H9 (cell line): ENCODE results near the gene PUM1. TPM values are rescaled to one million over a fixed set of nuclear protein-coding genes. Genes with fewer than 3 reads are reported as not detected.
A peak's percentile ranks its signal among the peaks of the same experiment; 100 is the strongest.

Experiments
- DNase-seq: peaks from one replicate; pipeline ENCODE4 v3.0.0-alpha.2; 2017
- H2AFZ ChIP-seq: one replicate; pipeline ENCODE4 v1.6.1; 2013; ENCODE audit warnings: mild to moderate bottlenecking, low read length, control low read depth, moderate library complexity
- H2AK5ac ChIP-seq: 2 replicates; pipeline ENCODE4 v1.6.1; 2013; ENCODE audit warnings: low read length, control low read depth, mixed read lengths; ENCODE audit not compliant: insufficient read length
- H2BK120ac ChIP-seq: one replicate; pipeline ENCODE4 v1.6.1; 2013; ENCODE audit warnings: low read depth, mild to moderate bottlenecking, low read length, control low read depth, inconsistent platforms; ENCODE audit not compliant: poor library complexity, severe bottlenecking
- H2BK12ac ChIP-seq: 2 replicates; pipeline ENCODE4 v1.6.1; 2013; ENCODE audit warnings: low read length, control low read depth, mixed read lengths, low read depth; ENCODE audit not compliant: insufficient read length
- H2BK15ac ChIP-seq: 2 replicates; pipeline ENCODE4 v1.6.1; 2013; ENCODE audit warnings: low read depth, low read length, control low read depth
- H2BK20ac ChIP-seq: one replicate; pipeline ENCODE4 v1.6.1; 2013; ENCODE audit warnings: low read depth, mild to moderate bottlenecking, low read length, control low read depth, inconsistent platforms; ENCODE audit not compliant: poor library complexity, severe bottlenecking
- H2BK5ac ChIP-seq: 2 replicates; pipeline ENCODE4 v1.6.1; 2013; ENCODE audit warnings: low read length, control low read depth, mixed read lengths; ENCODE audit not compliant: insufficient read length
- H3K14ac ChIP-seq: 2 replicates; pipeline ENCODE4 v1.6.1; 2013; ENCODE audit warnings: low read length, control low read depth; ENCODE audit not compliant: insufficient read depth
- H3K18ac ChIP-seq: 2 replicates; pipeline ENCODE4 v1.6.1; 2013; ENCODE audit warnings: low read depth, mild to moderate bottlenecking, mixed read lengths, low read length, control low read depth; ENCODE audit not compliant: insufficient read length
- H3K23ac ChIP-seq: 2 replicates; pipeline ENCODE4 v1.6.1; 2013; ENCODE audit warnings: low read length, control low read depth, mixed read lengths, low read depth; ENCODE audit not compliant: insufficient read length
- H3K23me2 ChIP-seq: 2 replicates; pipeline ENCODE4 v1.6.1; 2013; ENCODE audit warnings: low read depth, mild to moderate bottlenecking, mixed read lengths, low read length, control low read depth; ENCODE audit not compliant: insufficient read length, poor library complexity, severe bottlenecking
- H3K27ac ChIP-seq: 2 replicates; pipeline ENCODE4 v1.5.1; 2013; ENCODE audit warnings: low read length, control low read depth, mixed read lengths, low read depth; ENCODE audit not compliant: insufficient read length
- H3K27me3 ChIP-seq: 2 replicates; pipeline ENCODE4 v1.6.1; 2013; ENCODE audit warnings: low read length, control low read depth, inconsistent platforms; ENCODE audit not compliant: insufficient read depth
- H3K4ac ChIP-seq: 2 replicates; pipeline ENCODE4 v1.6.1; 2013; ENCODE audit warnings: low read depth, mild to moderate bottlenecking, control low read depth, inconsistent platforms, low read length, moderate library complexity
- H3K4me1 ChIP-seq: 2 replicates; pipeline ENCODE4 v1.6.1; 2013; ENCODE audit warnings: low read length, control low read depth, inconsistent platforms; ENCODE audit not compliant: insufficient read depth
- H3K4me2 ChIP-seq: 2 replicates; pipeline ENCODE4 v1.6.1; 2013; ENCODE audit warnings: low read length, control low read depth, mixed read lengths; ENCODE audit not compliant: insufficient read length, insufficient read depth
- H3K56ac ChIP-seq: 2 replicates; pipeline ENCODE4 v1.6.1; 2013; ENCODE audit warnings: low read depth, mild to moderate bottlenecking, mixed read lengths, low read length, control low read depth; ENCODE audit not compliant: insufficient read length
- H3K79me1 ChIP-seq: 2 replicates; pipeline ENCODE4 v1.6.1; 2013; ENCODE audit warnings: low read depth, mild to moderate bottlenecking, moderate library complexity, low read length, control low read depth, inconsistent platforms; ENCODE audit not compliant: insufficient read depth, poor library complexity, severe bottlenecking
- H3K79me2 ChIP-seq: 2 replicates; pipeline ENCODE4 v1.6.1; 2013; ENCODE audit warnings: low read length, control low read depth, inconsistent platforms; ENCODE audit not compliant: insufficient read depth
- H3K9ac ChIP-seq: 2 replicates; pipeline ENCODE4 v1.6.1; 2013; ENCODE audit warnings: low read length, control low read depth, mixed read lengths; ENCODE audit not compliant: insufficient read length; ENCODE audit errors: extremely low read depth
- H3K9me3 ChIP-seq: one replicate; pipeline ENCODE4 v1.6.1; 2013; ENCODE audit warnings: low read depth, low read length, inconsistent platforms; ENCODE audit not compliant: control insufficient read depth
- H3T11ph ChIP-seq: one replicate; pipeline ENCODE4 v1.6.1; 2013; ENCODE audit warnings: mild to moderate bottlenecking, low read length, control low read depth, inconsistent platforms
- H4K20me1 ChIP-seq: one replicate; pipeline ENCODE4 v1.6.1; 2013; ENCODE audit not compliant: control insufficient read depth, insufficient read length, insufficient read depth
- H4K5ac ChIP-seq: 2 replicates; pipeline ENCODE4 v1.6.1; 2013; ENCODE audit warnings: low read depth, mild to moderate bottlenecking, mixed read lengths, low read length, control low read depth; ENCODE audit not compliant: insufficient read length
- H4K8ac ChIP-seq: replicated peaks from 2 replicates; pipeline ENCODE4 v1.6.1; 2013; ENCODE audit warnings: low read length, control low read depth, mixed read lengths, low read depth; ENCODE audit not compliant: insufficient read length
- H4K91ac ChIP-seq: 2 replicates; pipeline ENCODE4 v1.6.1; 2013; ENCODE audit warnings: low read depth, mild to moderate bottlenecking, moderate library complexity, mixed read lengths, low read length, control low read depth; ENCODE audit not compliant: insufficient read length
- H3K27ac Mint-ChIP-seq, 3 experiments: 2 replicates in 2 of 3; 3 replicates in 1 of 3; pipeline ENCODE4 v1.8.0; 2020 to 2021; ENCODE audit warnings: mixed read lengths in 3 of 3, mild to moderate bottlenecking in 1 of 3, moderate library complexity in 1 of 3
- H3K27me3 Mint-ChIP-seq: 2 replicates; pipeline ENCODE4 v1.8.0; 2021; ENCODE audit warnings: low read depth, mild to moderate bottlenecking, moderate library complexity, mixed read lengths
- H3K36me3 Mint-ChIP-seq, 3 experiments: 2 replicates in 2 of 3; 3 replicates in 1 of 3; pipeline ENCODE4 v1.8.0; 2020 to 2021; ENCODE audit warnings: low read depth in 3 of 3, mixed read lengths in 3 of 3; ENCODE audit not compliant: insufficient read depth in 1 of 3
- H3K4me1 Mint-ChIP-seq, 2 experiments: 2 replicates each; pipeline ENCODE4 v1.8.0; 2020; ENCODE audit warnings: mixed read lengths in 2 of 2
- H3K4me3 Mint-ChIP-seq, 2 experiments: 2 replicates in 1 of 2; 3 replicates in 1 of 2; pipeline ENCODE4 v1.8.0; 2020 to 2021; ENCODE audit warnings: mild to moderate bottlenecking in 2 of 2, mixed read lengths in 2 of 2, moderate library complexity in 1 of 2
- H3K9me3 Mint-ChIP-seq, 2 experiments: 2 replicates in 1 of 2; 3 replicates in 1 of 2; pipeline ENCODE4 v1.8.0; 2020; ENCODE audit warnings: mild to moderate bottlenecking in 2 of 2, mixed read lengths in 2 of 2, moderate library complexity in 1 of 2
- CTCF ChIP-seq: fragments of 200-600 bp; sonication (generic); conservative IDR thresholded peaks from 3 replicates; pipeline ENCODE4 v1.8.0; 2021; ENCODE audit warnings: antibody characterized with exemption, mild to moderate bottlenecking
- WGBS: extraction: QIAGEN DNeasy Blood & Tissue Kit; methylation state at CpG from one replicate; pipeline ENCODE4 v1.1.7; 2013; ENCODE audit warnings: missing lambda C conversion rate, low lambda C conversion rate, mixed read lengths; ENCODE audit not compliant: insufficient read length; ENCODE audit errors: extremely low coverage; 5-methylcytosine and 5-hydroxymethylcytosine counted together
- total RNA-seq: library from RNA; stranded (reverse); gene quantifications from 2 replicates; pipeline ENCODE4 v1.2.1, GENCODE V29; 2021

PUM1 gene
- total RNA-seq, 1 experiment from 2014 or later, result 164 TPM

- peak overlapping the region in 2 of 3 experiments; percentile 37 to 83; a peak in 3 of 7 replicates for H3K27ac Mint-ChIP-seq
- H4K91ac ChIP-seq, result no peak overlapping the region
- peaks cover 17% of the 10 kb centered on the region for H3K27me3 Mint-ChIP-seq
- no peak overlapping the region for H4K8ac ChIP-seq
- H3K4me2 ChIP-seq, result no peak overlapping the region
- no peak overlapping the region for H3K18ac ChIP-seq
- no peak overlapping the region for H4K5ac ChIP-seq
- no peak for TF ChIP-seq CTCF
- H3K23ac ChIP-seq, result no peak overlapping the region
- H3K14ac ChIP-seq, result no peak overlapping the region
- no peak overlapping the region for H3K4me3 Mint-ChIP-seq
- H3K4me1 ChIP-seq, result no peaks in the 10 kb centered on the region; the same call in 1 of the 2 replicates
- no peak overlapping the region for H3K9ac ChIP-seq
- no peak overlapping the region for H3K4ac ChIP-seq
- no peaks in the 10 kb centered on the region for H3K9me3 Mint-ChIP-seq
- H3K56ac ChIP-seq, result no peak overlapping the region
- H3K23me2 ChIP-seq, result peaks cover 7% of the 10 kb centered on the region
- 0 out of 2 replicates have a peak, but pooled peaks cover 2% of the 10 kb centered on the region for H3K79me2 ChIP-seq
- no peaks in the 10 kb centered on the region for H3K36me3 Mint-ChIP-seq
- no peak overlapping the region for H2BK20ac ChIP-seq
- DNase-seq, result no peak
- no peak overlapping the region for H2BK12ac ChIP-seq
- H2AK5ac ChIP-seq, result no peak overlapping the region
- H3K27me3 ChIP-seq, result no peaks in the 10 kb centered on the region
- no peak overlapping the region for H2BK120ac ChIP-seq
- no peak overlapping the region for H3T11ph ChIP-seq
- no peak overlapping the region for H2AFZ ChIP-seq
- H2BK5ac ChIP-seq, result no peak overlapping the region
- no CpG with 5 or more reads among the region's 8 CpGs for WGBS
- no peaks in the 10 kb centered on the region for H3K9me3 ChIP-seq
- no peak overlapping the region for H3K27ac ChIP-seq
- H3K4me1 Mint-ChIP-seq, result peaks cover 35 to 55% of the 10 kb centered on the region in 2 experiments
- peaks cover 6% of the 10 kb centered on the region for H4K20me1 ChIP-seq
- H3K79me1 ChIP-seq, result no peaks in the 10 kb centered on the region
- H2BK15ac ChIP-seq, result no peak overlapping the region
These were observed 162.0 kb downstream of the PUM1 start for GRCh38 chr1:30903343-30904034.
